Fibroblast of lung (primary cell): ENCODE results near the gene RINL.

ENCODE experiments used
- EZH2 ChIP-seq: IDR thresholded peaks from 2 replicates; pipeline ENCODE4 v1.5.1; 2012; ENCODE audit warnings: low read length, control low read depth, mild to moderate bottlenecking; ENCODE audit errors: missing control alignments
- TF ChIP-seq, protein P1 (sequence below), 2 donors: IDR thresholded peaks in 1 of 2; conservative IDR thresholded peaks in 1 of 2; 1 replicate in 1 of 2; 2 replicates in 1 of 2; pipeline ENCODE4 v1.5.1; 2011 to 2012; ENCODE audit warnings: low read length in 2 of 2, control low read depth in 1 of 2, inconsistent platforms in 1 of 2, low read depth in 1 of 2, mild to moderate bottlenecking in 1 of 2

DNA sequence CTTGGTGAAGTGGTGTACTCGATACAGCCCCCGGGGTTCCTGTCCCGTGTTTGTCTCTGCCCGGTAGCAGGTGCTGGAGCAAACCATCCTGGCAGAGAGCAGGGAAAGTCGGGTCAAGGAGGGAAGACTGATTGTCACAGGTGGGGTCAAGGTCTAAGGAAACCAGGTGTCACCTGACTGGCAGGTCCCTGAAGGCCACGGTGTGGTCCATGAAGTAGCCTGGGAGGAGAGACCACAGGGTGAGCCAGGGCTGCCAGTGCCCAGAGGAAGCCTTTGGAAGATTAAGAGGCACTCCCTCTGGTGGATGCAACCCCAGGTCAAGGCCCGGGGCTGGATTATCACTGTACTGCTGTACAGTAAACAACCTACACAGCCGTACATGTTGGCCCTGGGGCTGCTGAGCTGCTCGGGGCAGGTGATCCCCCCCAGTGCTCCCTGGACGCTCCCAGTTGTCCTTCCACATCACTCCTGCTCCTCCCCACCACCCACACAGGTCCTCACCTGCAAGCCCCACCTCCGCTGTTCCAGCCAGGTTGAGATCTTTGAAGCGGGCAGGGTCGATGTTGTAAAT lies 39.9 kb upstream of the RINL start:
- TF ChIP-seq, protein P1, sequence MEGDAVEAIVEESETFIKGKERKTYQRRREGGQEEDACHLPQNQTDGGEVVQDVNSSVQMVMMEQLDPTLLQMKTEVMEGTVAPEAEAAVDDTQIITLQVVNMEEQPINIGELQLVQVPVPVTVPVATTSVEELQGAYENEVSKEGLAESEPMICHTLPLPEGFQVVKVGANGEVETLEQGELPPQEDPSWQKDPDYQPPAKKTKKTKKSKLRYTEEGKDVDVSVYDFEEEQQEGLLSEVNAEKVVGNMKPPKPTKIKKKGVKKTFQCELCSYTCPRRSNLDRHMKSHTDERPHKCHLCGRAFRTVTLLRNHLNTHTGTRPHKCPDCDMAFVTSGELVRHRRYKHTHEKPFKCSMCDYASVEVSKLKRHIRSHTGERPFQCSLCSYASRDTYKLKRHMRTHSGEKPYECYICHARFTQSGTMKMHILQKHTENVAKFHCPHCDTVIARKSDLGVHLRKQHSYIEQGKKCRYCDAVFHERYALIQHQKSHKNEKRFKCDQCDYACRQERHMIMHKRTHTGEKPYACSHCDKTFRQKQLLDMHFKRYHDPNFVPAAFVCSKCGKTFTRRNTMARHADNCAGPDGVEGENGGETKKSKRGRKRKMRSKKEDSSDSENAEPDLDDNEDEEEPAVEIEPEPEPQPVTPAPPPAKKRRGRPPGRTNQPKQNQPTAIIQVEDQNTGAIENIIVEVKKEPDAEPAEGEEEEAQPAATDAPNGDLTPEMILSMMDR (conservative IDR thresholded peaks at IDR 0.05 in 1 of 2, IDR thresholded peaks at IDR 0.05 in 1 of 2; ENCODE audit: low read depth in 1 of 2, low read length in 2 of 2): no peak
- TF ChIP-seq EZH2: no peak
